ENCODE results near the gene FAM168B. TPM values are rescaled to one million over a fixed set of nuclear protein-coding genes. Genes with fewer than 3 reads are reported as not detected.

The FAM168B gene
- total RNA-seq, 1 experiment from 2014 or later = 81.4 TPM

- Histone ChIP-seq H3K18ac (ENCODE audit: insufficient read length, low read depth, low read length) (no peak overlapping the region), H3K23ac (ENCODE audit: insufficient read length, low read depth, low read length) (no peak overlapping the region), H4K8ac (replicated peaks; ENCODE audit: insufficient read length, low read depth, low read length) (no peak overlapping the region), H3T11ph (ENCODE audit: low read length) (no peak overlapping the region), H2AK5ac (ENCODE audit: insufficient read length, low read length) (no peak overlapping the region), H3K4ac (ENCODE audit: low read depth, low read length) (no peak overlapping the region), H3K79me1 (ENCODE audit: insufficient read depth, low read depth, low read length, poor library complexity, severe bottlenecking) (no peaks in the 10 kb centered on the region), H4K20me1 (ENCODE audit: control insufficient read depth, insufficient read depth, insufficient read length) (peaks cover 2% of the 10 kb centered on the region), H3K4me2 (ENCODE audit: insufficient read depth, insufficient read length, low read length) (no peak overlapping the region), H3K9ac (ENCODE audit: extremely low read depth, insufficient read length, low read length) (no peak overlapping the region), H3K27me3 (ENCODE audit: insufficient read depth, low read length) (no peaks in the 10 kb centered on the region; the same call in 1 of the 2 replicates), H3K56ac (ENCODE audit: insufficient read length, low read depth, low read length) (no peak overlapping the region), H3K4me1 (ENCODE audit: insufficient read depth, low read length) (no peaks in the 10 kb centered on the region), H3K79me2 (ENCODE audit: insufficient read depth, low read length) (no peaks in the 10 kb centered on the region), H2BK20ac (ENCODE audit: low read depth, low read length, poor library complexity, severe bottlenecking) (no peak overlapping the region), H4K91ac (ENCODE audit: insufficient read length, low read depth, low read length) (no peak overlapping the region), H2BK120ac (ENCODE audit: low read depth, low read length, poor library complexity, severe bottlenecking) (no peak overlapping the region), H2BK15ac (ENCODE audit: low read depth, low read length) (no peak overlapping the region), H2BK12ac (ENCODE audit: insufficient read length, low read depth, low read length) (no peak overlapping the region), H4K5ac (ENCODE audit: insufficient read length, low read depth, low read length) (no peak overlapping the region), H3K23me2 (ENCODE audit: insufficient read length, low read depth, low read length, poor library complexity, severe bottlenecking) (peaks cover 3% of the 10 kb centered on the region), H2BK5ac (ENCODE audit: insufficient read length, low read length) (no peak overlapping the region), H3K27ac (ENCODE audit: insufficient read length, low read depth, low read length) (no peak overlapping the region), H2AFZ (ENCODE audit: low read length) (no peak overlapping the region), H3K14ac (ENCODE audit: insufficient read depth, low read length) (no peak overlapping the region), H3K9me3 (ENCODE audit: control insufficient read depth, low read depth, low read length) (no peaks in the 10 kb centered on the region)
- H3K4me3 Mint-ChIP-seq = no peak overlapping the region
- DNase-seq = no peak
- WGBS (ENCODE audit: extremely low coverage, insufficient read length, low lambda C conversion rate) = no CpG with 5 or more reads among the region's 75 CpGs
- H3K27me3 Mint-ChIP-seq (ENCODE audit: low read depth) = peaks cover 18% of the 10 kb centered on the region
- peaks cover 9% of the 10 kb centered on the region in 2 experiments for H3K4me1 Mint-ChIP-seq
- H3K27ac Mint-ChIP-seq = no peak overlapping the region
- H3K9me3 Mint-ChIP-seq = no peaks in the 10 kb centered on the region; a peak in 1 of 5 replicates
- peaks cover 0 to 4% (median 2%) of the 10 kb centered on the region in 3 experiments; a peak in 3 of 7 replicates for H3K36me3 Mint-ChIP-seq (ENCODE audit: insufficient read depth in 1 of 3, low read depth in 3 of 3)
- TF ChIP-seq CTCF (conservative IDR thresholded peaks at IDR 0.05) = no peak
These were observed 53.2 kb downstream of the FAM168B start for GRCh38 chr2:131039908-131040660.

Measured in H9 (cell line).